ENCODE measurements around the gene KRTAP20-2. TPM values are rescaled to one million over a fixed set of nuclear protein-coding genes. Genes with fewer than 3 reads are reported as not detected.

KRTAP20-2 gene
- total and polyA plus RNA-seq, 5 donors = not detected

DNA sequence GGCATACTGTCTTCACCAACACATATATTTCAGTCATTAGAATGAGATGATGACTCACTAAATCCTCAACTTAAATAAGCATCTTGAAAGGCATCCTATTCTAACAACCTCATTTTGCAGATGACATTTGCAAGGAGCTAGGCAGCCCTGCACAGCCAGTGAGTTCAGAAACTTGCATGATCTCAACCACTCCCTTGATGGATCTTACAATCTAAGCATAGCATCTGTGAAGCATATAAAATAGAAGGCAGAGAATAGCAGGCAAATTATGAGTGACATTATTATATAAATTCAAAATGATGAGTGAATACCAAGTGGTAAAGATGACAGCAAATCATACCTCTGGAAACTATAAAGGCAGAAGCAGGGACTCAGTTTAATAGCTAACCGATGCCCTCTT, 39.3 kb downstream of the KRTAP20-2 start:
- no peaks in the 10 kb centered on the region for H3K27me3 ChIP-seq (ENCODE audit: control insufficient read depth, insufficient read depth)
- H3K9me3 ChIP-seq (ENCODE audit: control insufficient read depth, low read length) = no peaks in the 10 kb centered on the region
- no peak overlapping the region for H3K27ac ChIP-seq (ENCODE audit: low read length)
- intact Hi-C loops (cut with DNase I) = no loop called here
- H3K4me1 ChIP-seq (ENCODE audit: control insufficient read depth, insufficient read depth, low read length) = no peaks in the 10 kb centered on the region
- ATAC-seq = no peak
- DNase-seq = no peak
- 79% methylated on average over 1 of the region's 1 CpG for WGBS
- H3K4me3 ChIP-seq (ENCODE audit: low read length) = no peak overlapping the region

DNA sequence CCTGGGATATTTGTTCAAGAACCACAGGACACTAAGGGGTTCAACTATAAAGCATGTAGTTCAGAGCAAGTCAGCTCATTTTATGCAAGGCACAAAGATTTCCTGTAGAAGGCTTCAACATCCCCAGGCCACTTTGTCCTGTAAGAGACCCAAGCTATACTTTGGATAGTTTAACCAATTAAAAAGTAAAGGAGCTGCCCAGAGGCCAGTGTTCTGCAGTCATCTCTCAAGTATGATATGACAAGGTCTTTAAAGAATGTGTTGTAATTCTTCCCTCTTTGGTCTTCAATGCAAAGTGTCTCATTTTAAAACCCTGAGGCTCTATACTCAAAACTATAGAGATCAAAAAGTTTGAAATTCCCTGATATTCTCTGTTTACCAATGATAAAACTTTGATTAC, 41.7 kb downstream of the KRTAP20-2 start:
- no peaks in the 10 kb centered on the region for H3K4me1 ChIP-seq (ENCODE audit: control insufficient read depth, insufficient read depth, low read length)
- H3K27me3 ChIP-seq (ENCODE audit: control insufficient read depth, insufficient read depth) = no peaks in the 10 kb centered on the region
- no peak overlapping the region for H3K4me3 ChIP-seq (ENCODE audit: low read length)
- ATAC-seq = no peak
- no peak overlapping the region for H3K27ac ChIP-seq (ENCODE audit: low read length)
- DNase-seq = no peak
- no peaks in the 10 kb centered on the region for H3K9me3 ChIP-seq (ENCODE audit: control insufficient read depth, low read length)
- intact Hi-C loops (cut with DNase I) = no loop called here

DNA sequence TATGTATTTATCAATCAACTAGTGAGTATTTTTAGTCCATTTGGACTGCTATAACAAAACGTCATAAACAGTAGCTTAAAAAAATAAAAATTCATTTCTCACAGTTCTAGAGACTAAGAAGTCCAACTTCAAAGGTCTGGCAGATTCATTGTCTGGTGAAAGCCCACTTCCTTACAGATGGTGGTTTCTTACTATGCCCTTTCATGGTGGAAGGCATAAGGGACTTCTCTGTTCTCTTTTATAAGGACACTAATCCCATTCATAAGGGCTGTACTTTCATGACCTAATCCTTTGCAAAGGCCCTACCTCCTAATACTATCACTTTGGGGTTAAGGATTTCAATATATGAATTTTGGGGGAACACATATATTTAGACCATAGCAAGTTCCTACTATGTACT, 45.6 kb downstream of the KRTAP20-2 start:
- Histone ChIP-seq H3K4me3 (ENCODE audit: low read length) (no peak overlapping the region), H3K27me3 (ENCODE audit: control insufficient read depth, insufficient read depth) (no peaks in the 10 kb centered on the region), H3K9me3 (ENCODE audit: control insufficient read depth, low read length) (no peaks in the 10 kb centered on the region), H3K27ac (ENCODE audit: low read length) (no peak overlapping the region), H3K4me1 (ENCODE audit: control insufficient read depth, insufficient read depth, low read length) (no peaks in the 10 kb centered on the region)
- WGBS = 29% methylated on average over 1 of the region's 1 CpG
- intact Hi-C loops (cut with DNase I) = no loop called here
- DNase-seq (no peak), ATAC-seq (no peak)

DNA sequence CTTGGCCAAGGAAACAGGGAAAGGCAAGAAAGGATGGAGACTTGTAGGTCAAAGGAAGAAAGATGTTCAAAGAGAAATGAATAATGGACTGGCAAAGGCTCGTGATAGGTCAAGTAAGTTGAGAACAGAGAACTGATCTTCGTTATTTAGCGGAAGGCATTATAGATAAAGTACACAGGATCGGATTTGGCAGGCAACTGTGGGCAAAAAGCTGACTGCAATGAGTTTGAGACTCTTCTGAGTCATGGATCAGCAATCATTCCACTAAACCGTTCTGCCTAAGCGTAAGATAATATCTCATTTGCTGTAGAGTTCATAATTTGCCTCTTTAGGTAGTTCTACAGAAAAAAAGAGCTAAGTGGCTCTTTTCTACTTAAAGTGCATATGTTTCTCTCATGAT, 49.5 kb downstream of the KRTAP20-2 start:
- no peaks in the 10 kb centered on the region for H3K27me3 ChIP-seq (ENCODE audit: control insufficient read depth, insufficient read depth)
- ATAC-seq = no peak
- H3K4me1 ChIP-seq (ENCODE audit: control insufficient read depth, insufficient read depth, low read length) = no peaks in the 10 kb centered on the region
- intact Hi-C loops (cut with DNase I) = no loop called here
- no peaks in the 10 kb centered on the region for H3K9me3 ChIP-seq (ENCODE audit: control insufficient read depth, low read length)
- 70% methylated on average over 6 of the region's 6 CpGs for WGBS
- no peak for DNase-seq
- H3K27ac ChIP-seq (ENCODE audit: low read length) = no peak overlapping the region
- H3K4me3 ChIP-seq (ENCODE audit: low read length) = no peak overlapping the region

Other genes with a start within 250 kb of the KRTAP20-2 start
- gene KRTAP13-1, start 239.2 kb upstream of the KRTAP20-2 start, total RNA-seq = not detected
- not detected for gene KRTAP13-1, start 239.2 kb upstream of the KRTAP20-2 start, polyA plus RNA-seq
- not detected for gene KRTAP13-3, start 209.3 kb upstream of the KRTAP20-2 start, total RNA-seq
- gene KRTAP13-3, start 209.3 kb upstream of the KRTAP20-2 start, polyA plus RNA-seq = not detected
- not detected for gene KRTAP13-4, start 205.0 kb upstream of the KRTAP20-2 start, total RNA-seq
- gene KRTAP13-4, start 205.0 kb upstream of the KRTAP20-2 start, polyA plus RNA-seq = not detected
- gene KRTAP15-1, start 194.9 kb upstream of the KRTAP20-2 start, total RNA-seq = not detected
- not detected for gene KRTAP15-1, start 194.9 kb upstream of the KRTAP20-2 start, polyA plus RNA-seq
- not detected for gene KRTAP19-1, start 154.8 kb upstream of the KRTAP20-2 start, total RNA-seq
- gene KRTAP19-1, start 154.8 kb upstream of the KRTAP20-2 start, polyA plus RNA-seq = not detected
- not detected for gene KRTAP19-2, start 147.8 kb upstream of the KRTAP20-2 start, total RNA-seq
- gene KRTAP19-2, start 147.8 kb upstream of the KRTAP20-2 start, polyA plus RNA-seq = not detected
- gene KRTAP19-3, start 143.2 kb upstream of the KRTAP20-2 start, total RNA-seq = not detected
- gene KRTAP19-3, start 143.2 kb upstream of the KRTAP20-2 start, polyA plus RNA-seq = not detected
- not detected for gene KRTAP19-4, start 138.0 kb upstream of the KRTAP20-2 start, total RNA-seq
- not detected for gene KRTAP19-4, start 138.0 kb upstream of the KRTAP20-2 start, polyA plus RNA-seq
- gene KRTAP19-5, start 133.1 kb upstream of the KRTAP20-2 start, total RNA-seq = not detected
- not detected for gene KRTAP19-5, start 133.1 kb upstream of the KRTAP20-2 start, polyA plus RNA-seq
- gene KRTAP19-6, start 93.3 kb upstream of the KRTAP20-2 start, total RNA-seq = not detected
- not detected for gene KRTAP19-6, start 93.3 kb upstream of the KRTAP20-2 start, polyA plus RNA-seq
- gene KRTAP19-7, start 73.9 kb upstream of the KRTAP20-2 start, total RNA-seq = not detected
- 0.52 TPM for gene KRTAP19-7, start 73.9 kb upstream of the KRTAP20-2 start, polyA plus RNA-seq
- not detected for gene KRTAP22-2, start 44.8 kb upstream of the KRTAP20-2 start, total RNA-seq
- not detected for gene KRTAP22-2, start 44.8 kb upstream of the KRTAP20-2 start, polyA plus RNA-seq
- not detected for gene KRTAP6-3, start 42.8 kb upstream of the KRTAP20-2 start, total RNA-seq
- not detected for gene KRTAP6-3, start 42.8 kb upstream of the KRTAP20-2 start, polyA plus RNA-seq
- gene KRTAP6-2, start 36.3 kb upstream of the KRTAP20-2 start, total RNA-seq = not detected
- not detected for gene KRTAP6-2, start 36.3 kb upstream of the KRTAP20-2 start, polyA plus RNA-seq
- gene KRTAP22-1, start 34.1 kb upstream of the KRTAP20-2 start, total RNA-seq = not detected
- not detected for gene KRTAP22-1, start 34.1 kb upstream of the KRTAP20-2 start, polyA plus RNA-seq
- gene KRTAP6-1, start 21.3 kb upstream of the KRTAP20-2 start, total RNA-seq = not detected
- not detected for gene KRTAP6-1, start 21.3 kb upstream of the KRTAP20-2 start, polyA plus RNA-seq
- gene KRTAP20-1, start 18.8 kb upstream of the KRTAP20-2 start, total RNA-seq = not detected
- gene KRTAP20-1, start 18.8 kb upstream of the KRTAP20-2 start, polyA plus RNA-seq = not detected
- not detected for gene KRTAP20-4, start 14.6 kb upstream of the KRTAP20-2 start, total RNA-seq
- gene KRTAP20-4, start 14.6 kb upstream of the KRTAP20-2 start, polyA plus RNA-seq = not detected
- gene KRTAP20-3, start 7.7 kb downstream of the KRTAP20-2 start, total RNA-seq = not detected
- not detected for gene KRTAP20-3, start 7.7 kb downstream of the KRTAP20-2 start, polyA plus RNA-seq
- gene KRTAP21-3, start 83.6 kb downstream of the KRTAP20-2 start, total RNA-seq = not detected
- gene KRTAP21-3, start 83.6 kb downstream of the KRTAP20-2 start, polyA plus RNA-seq = not detected
- gene KRTAP21-2, start 112.1 kb downstream of the KRTAP20-2 start, total RNA-seq = not detected
- not detected for gene KRTAP21-2, start 112.1 kb downstream of the KRTAP20-2 start, polyA plus RNA-seq
- not detected for gene KRTAP21-1, start 120.2 kb downstream of the KRTAP20-2 start, total RNA-seq
- not detected for gene KRTAP21-1, start 120.2 kb downstream of the KRTAP20-2 start, polyA plus RNA-seq
- gene KRTAP8-1, start 178.1 kb downstream of the KRTAP20-2 start, total RNA-seq = not detected
- gene KRTAP8-1, start 178.1 kb downstream of the KRTAP20-2 start, polyA plus RNA-seq = not detected
- not detected for gene KRTAP7-1, start 194.6 kb downstream of the KRTAP20-2 start, total RNA-seq
- not detected for gene KRTAP7-1, start 194.6 kb downstream of the KRTAP20-2 start, polyA plus RNA-seq
- not detected for gene KRTAP11-1, start 246.4 kb downstream of the KRTAP20-2 start, total RNA-seq
- gene KRTAP11-1, start 246.4 kb downstream of the KRTAP20-2 start, polyA plus RNA-seq = not detected